IMR-90 (cell line): ENCODE results near the gene CAMKMT. TPM values are rescaled to one million over a fixed set of nuclear protein-coding genes. Genes with fewer than 3 reads are reported as not detected.

Source experiments
- ATAC-seq: fragments of 200-7000 bp; cut with Tn5 transposase; 2 replicates; pipeline ENCODE4 v1.9.1; 2020; ENCODE audit warnings: low read depth, mild to moderate bottlenecking, moderate library complexity
- BruUV-seq: library from RNA; stranded (reverse); fragments of 400-500 nt; replicated peaks from 2 replicates; lab custom pipeline; 2021; lab: Mats Ljungman, UMichigan
- CTCF ChIA-PET: fragments of 300-600 bp; formaldehyde crosslinking; extraction: SDS; loops from one replicate; lab custom pipeline; 2021; ENCODE audit warnings: antibody characterized with exemption; lab: Yijun Ruan, JAX
- POLR2A ChIA-PET: fragments of 300-600 bp; sonication (Branson Sonifier 250); formaldehyde crosslinking; loops from one replicate; lab custom pipeline; 2022; ENCODE audit warnings: antibody characterized with exemption; ENCODE audit not compliant: unreplicated experiment; lab: Charles Lee
- DNase-seq: peaks from one replicate; pipeline ENCODE4 v3.0.0; 2013
- H2AFZ ChIP-seq: replicated peaks from 2 replicates; pipeline ENCODE3; 2013; ENCODE audit warnings: low read length, mild to moderate bottlenecking; ENCODE audit not compliant: poor library complexity
- H2AK5ac ChIP-seq: 2 replicates; pipeline ENCODE4 v1.6.1; 2013; ENCODE audit warnings: low read depth, low read length, inconsistent platforms
- H2AK9ac ChIP-seq: replicated peaks from 2 replicates; pipeline ENCODE3; 2013; ENCODE audit warnings: mild to moderate bottlenecking, low read depth, low read length, moderate library complexity; ENCODE audit not compliant: poor library complexity
- H2BK120ac ChIP-seq: 2 replicates; pipeline ENCODE4 v1.6.1; 2013; ENCODE audit warnings: low read depth, low read length, inconsistent platforms
- H2BK15ac ChIP-seq: 3 replicates; pipeline ENCODE4 v1.6.1; 2013; ENCODE audit warnings: low read depth, low read length, inconsistent platforms
- H2BK20ac ChIP-seq: 2 replicates; pipeline ENCODE4 v1.6.1; 2013; ENCODE audit warnings: low read depth, mild to moderate bottlenecking, inconsistent platforms, low read length, moderate library complexity
- H2BK5ac ChIP-seq: 2 replicates; pipeline ENCODE4 v1.6.1; 2013; ENCODE audit warnings: mild to moderate bottlenecking, low read depth, low read length, inconsistent platforms; ENCODE audit not compliant: poor library complexity, severe bottlenecking
- H3K14ac ChIP-seq: replicated peaks from 2 replicates; pipeline ENCODE4 v1.6.1; 2013; ENCODE audit warnings: low read depth, low read length, inconsistent platforms
- H3K18ac ChIP-seq: 2 replicates; pipeline ENCODE4 v1.6.1; 2013; ENCODE audit warnings: low read depth, low read length, control low read depth
- H3K23ac ChIP-seq: 2 replicates; pipeline ENCODE4 v1.6.1; 2013; ENCODE audit warnings: low read depth, low read length, inconsistent platforms
- H3K27ac ChIP-seq: 2 replicates; pipeline ENCODE4 v1.5.1; 2013; ENCODE audit warnings: mild to moderate bottlenecking, control low read depth, low read length; ENCODE audit not compliant: insufficient read depth
- H3K27me3 ChIP-seq: 2 replicates; pipeline ENCODE4 v1.6.1; 2013; ENCODE audit warnings: low read length; ENCODE audit not compliant: control insufficient read depth, insufficient read depth
- H3K36me3 ChIP-seq: 2 replicates; pipeline ENCODE4 v1.6.1; 2013; ENCODE audit warnings: low read length, mixed read lengths; ENCODE audit not compliant: control insufficient read depth, insufficient read depth
- H3K4ac ChIP-seq: 2 replicates; pipeline ENCODE4 v1.6.1; 2013; ENCODE audit warnings: low read depth, low read length, inconsistent platforms
- H3K4me1 ChIP-seq: 2 replicates; pipeline ENCODE4 v1.6.1; 2013; ENCODE audit warnings: low read length, mixed read lengths; ENCODE audit not compliant: control insufficient read depth, insufficient read depth
- H3K4me2 ChIP-seq: 2 replicates; pipeline ENCODE4 v1.6.1; 2013; ENCODE audit warnings: low read depth, mild to moderate bottlenecking, control low read depth, low read length, moderate library complexity
- H3K4me3 ChIP-seq: 2 replicates; pipeline ENCODE4 v1.5.1; 2013; ENCODE audit warnings: low read depth, mild to moderate bottlenecking, control low read depth, low read length, moderate library complexity; ENCODE audit not compliant: insufficient read depth
- H3K56ac ChIP-seq: 2 replicates; pipeline ENCODE4 v1.6.1; 2013; ENCODE audit warnings: low read length, inconsistent platforms; ENCODE audit not compliant: insufficient read depth; ENCODE audit errors: extremely low read depth
- H3K79me1 ChIP-seq, 2 experiments: 2 replicates each; pipeline ENCODE4 v1.6.1; 2013; ENCODE audit warnings: low read length in 2 of 2, inconsistent platforms in 1 of 2, low read depth in 1 of 2
- H3K9ac ChIP-seq: 2 replicates; pipeline ENCODE4 v1.6.1; 2013; ENCODE audit warnings: low read depth, low read length, control low read depth
- H3K9me1 ChIP-seq: 2 replicates; pipeline ENCODE4 v1.6.1; 2013; ENCODE audit warnings: low read length, inconsistent platforms; ENCODE audit not compliant: insufficient read depth
- H3K9me3 ChIP-seq: 2 replicates; pipeline ENCODE4 v1.6.1; 2013; ENCODE audit warnings: low read length; ENCODE audit not compliant: control insufficient read depth, insufficient read depth
- H4K20me1 ChIP-seq: 2 replicates; pipeline ENCODE4 v1.6.1; 2013; ENCODE audit warnings: low read length, inconsistent platforms; ENCODE audit not compliant: insufficient read depth
- H4K5ac ChIP-seq: 2 replicates; pipeline ENCODE4 v1.6.1; 2013; ENCODE audit warnings: mild to moderate bottlenecking, low read depth, low read length, control low read depth
- H4K8ac ChIP-seq, 2 experiments: 2 replicates each; pipeline ENCODE4 v1.6.1; 2013; ENCODE audit warnings: low read depth in 2 of 2, low read length in 2 of 2, control low read depth in 1 of 2, inconsistent platforms in 1 of 2
- H4K91ac ChIP-seq: 2 replicates; pipeline ENCODE4 v1.6.1; 2013; ENCODE audit warnings: low read depth, low read length, inconsistent platforms; ENCODE audit not compliant: insufficient read depth
- BHLHE40 ChIP-seq: fragments of 150-350 bp; IDR thresholded peaks from 2 replicates; pipeline ENCODE4 v1.6.1; 2016; ENCODE audit warnings: mild to moderate bottlenecking, low read depth, low read length
- CEBPB ChIP-seq: IDR thresholded peaks from 2 replicates; pipeline ENCODE4 v1.6.1; 2012; ENCODE audit warnings: low read depth, low read length, improper control_type of control experiment
- CHD1 ChIP-seq: IDR thresholded peaks from 2 replicates; pipeline ENCODE4 v1.6.1; 2012; ENCODE audit warnings: low read depth, low read length, improper control_type of control experiment
- FOS ChIP-seq: fragments of 150-350 bp; IDR thresholded peaks from 2 replicates; pipeline ENCODE4 v1.6.1; 2016; ENCODE audit warnings: low read depth, low read length
- MAFK ChIP-seq: IDR thresholded peaks from 2 replicates; pipeline ENCODE4 v1.6.1; 2012; ENCODE audit warnings: low read depth, low read length, improper control_type of control experiment
- MAZ ChIP-seq: IDR thresholded peaks from 2 replicates; pipeline ENCODE4 v1.6.1; 2012; ENCODE audit warnings: low read depth, mild to moderate bottlenecking, low read length, improper control_type of control experiment, moderate library complexity, borderline replicate concordance
- MXI1 ChIP-seq: IDR thresholded peaks from 2 replicates; pipeline ENCODE4 v1.6.1; 2012; ENCODE audit warnings: low read depth, mild to moderate bottlenecking, low read length, moderate library complexity, borderline replicate concordance
- NFE2L2 ChIP-seq: fragments of 150-350 bp; IDR thresholded peaks from 2 replicates; pipeline ENCODE4 v1.6.1; 2016; ENCODE audit warnings: low read depth, mild to moderate bottlenecking, low read length
- POLR2A ChIP-seq: IDR thresholded peaks from 2 replicates; pipeline ENCODE4 v1.6.1; 2012; ENCODE audit warnings: mild to moderate bottlenecking, low read depth, low read length
- RAD21 ChIP-seq: IDR thresholded peaks from 2 replicates; pipeline ENCODE4 v1.6.1; 2012; ENCODE audit warnings: low read length, improper control_type of control experiment
- RCOR1 ChIP-seq: IDR thresholded peaks from 2 replicates; pipeline ENCODE4 v1.6.1; 2012; ENCODE audit warnings: mild to moderate bottlenecking, low read length, improper control_type of control experiment; ENCODE audit not compliant: insufficient replicate concordance
- RFX5 ChIP-seq: IDR thresholded peaks from 2 replicates; pipeline ENCODE4 v1.8.0; 2012; ENCODE audit warnings: low read depth, mild to moderate bottlenecking, low read length, moderate library complexity
- SMC3 ChIP-seq: fragments of 150-350 bp; IDR thresholded peaks from 2 replicates; pipeline ENCODE4 v1.6.1; 2016; ENCODE audit warnings: low read depth, mild to moderate bottlenecking, antibody characterized with exemption, low read length, moderate library complexity
- WGBS, 2 experiments: methylation state at CpG; one replicate each; pipeline versions ENCODE4 v1.1.5 to v1.1.7; 2013; ENCODE audit warnings: missing lambda C conversion rate in 2 of 2; ENCODE audit not compliant: insufficient read length in 1 of 2; ENCODE audit errors: extremely low coverage in 2 of 2; 5-methylcytosine and 5-hydroxymethylcytosine counted together
- dilution Hi-C: fragments of 300-500 bp; cut with HindIII; formaldehyde crosslinking; loops from one replicate; pipeline ENCODE4 v1.14.3; 2018; ENCODE audit warnings: low sequenced_read_pairs; ENCODE audit not compliant: unreplicated experiment
- in situ Hi-C: fragments of 300-500 bp; cut with MboI; formaldehyde crosslinking; loops from 3 replicates; pipeline ENCODE4 v1.14.3; 2019; ENCODE audit warnings: low sequenced_read_pairs, inconsistent platforms, mixed read lengths
- intact Hi-C: fragments of 100-400 bp; cut with micrococcal nuclease; formaldehyde crosslinking; loops from 2 replicates; pipeline ENCODE4 v1.10.0; 2022
- polyA plus RNA-seq, 3 experiments: library from polyadenylated mRNA; depleted of rRNA; stranded (reverse); fragments of >200 nt; gene quantifications; 2 replicates each; pipeline ENCODE4 v1.2.3, GENCODE V29; 2012; ENCODE audit warnings: low replicate concordance in 1 of 3
- total RNA-seq: library from RNA; depleted of rRNA; stranded (reverse); fragments of >200 nt; gene quantifications from 2 replicates; pipeline ENCODE4 v1.2.3, GENCODE V29; 2012
- TF ChIP-seq, protein P1 (sequence below): fragments of 150-350 bp; IDR thresholded peaks from 2 replicates; pipeline ENCODE4 v1.6.1; 2016; ENCODE audit warnings: low read depth, mild to moderate bottlenecking, low read length, moderate library complexity, borderline replicate concordance
- TF ChIP-seq, protein P2 (sequence below): fragments of 150-350 bp; IDR thresholded peaks from 2 replicates; pipeline ENCODE4 v1.6.1; 2017; ENCODE audit warnings: mild to moderate bottlenecking, antibody characterized with exemption, low read length, low read depth
- TF ChIP-seq, protein P3 (sequence below): conservative IDR thresholded peaks from 2 replicates; pipeline ENCODE4 v1.5.1; 2012; ENCODE audit warnings: mild to moderate bottlenecking, low read depth, low read length, improper control_type of control experiment

CAMKMT gene
- total and polyA plus RNA-seq, 2 of the 4 experiments (the other 2 are of a cell fraction): 4.4 to 6.8 TPM

DNA sequence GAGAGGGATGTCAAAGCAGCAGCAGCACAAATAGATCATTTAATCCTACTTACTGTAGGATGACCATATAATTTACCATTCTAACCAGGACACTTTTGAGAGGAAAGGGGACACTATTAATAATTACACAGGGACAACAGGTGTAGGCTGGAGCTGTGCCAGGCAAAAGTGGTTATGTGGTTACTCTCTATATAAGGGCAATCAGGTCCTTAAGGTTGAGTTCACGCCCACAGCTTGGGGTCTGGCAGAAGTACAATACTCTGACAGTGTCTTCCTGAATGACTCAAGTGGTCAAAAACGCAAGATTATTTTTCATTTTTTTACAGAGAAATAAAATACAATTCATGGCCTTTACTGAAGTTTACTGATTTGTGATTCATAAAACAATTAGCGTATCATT is 3.2 kb upstream of the CAMKMT start:
- no peak overlapping the region for H2BK5ac ChIP-seq
- dilution Hi-C loops: no loop called here
- no peak overlapping the region for H2AFZ ChIP-seq
- no peaks in the 10 kb centered on the region for H3K27me3 ChIP-seq
- no peaks in the 10 kb centered on the region for H3K9me3 ChIP-seq
- WGBS, 2 experiments: no CpG with 5 or more reads among the region's 3 CpGs
- intact Hi-C loops: no loop called here
- no peak overlapping the region for H3K27ac ChIP-seq
- ChIA-PET CTCF (interaction anchor here (0.6 kb wide), 1 partner anchor 114 kb away, joined by 4 read pairs; no protein-coding TSS in a partner anchor), POLR2A (no interaction called here)
- no peak overlapping the region for H4K8ac ChIP-seq
- H2BK20ac ChIP-seq: no peak overlapping the region
- no peaks in the 10 kb centered on the region for H3K4me1 ChIP-seq
- H3K79me1 ChIP-seq: peaks cover 18 to 40% of the 10 kb centered on the region in 2 experiments
- H3K4me2 ChIP-seq: peak overlapping the region; percentile 10; the same call in 1 of the 2 replicates
- H3K14ac ChIP-seq: no peak overlapping the region
- in situ Hi-C loops: no loop called here
- peaks cover 3% of the 10 kb centered on the region; the same call in 1 of the 2 replicates for H4K20me1 ChIP-seq
- H3K9ac ChIP-seq: no peak overlapping the region
- H3K23ac ChIP-seq: no peak overlapping the region
- TF ChIP-seq FOS: no peak
- TF ChIP-seq BHLHE40: no peak
- no peak for TF ChIP-seq MXI1
- TF ChIP-seq RAD21: no peak
- TF ChIP-seq RCOR1: no peak
- TF ChIP-seq SMC3: no peak
- TF ChIP-seq, protein P1, sequence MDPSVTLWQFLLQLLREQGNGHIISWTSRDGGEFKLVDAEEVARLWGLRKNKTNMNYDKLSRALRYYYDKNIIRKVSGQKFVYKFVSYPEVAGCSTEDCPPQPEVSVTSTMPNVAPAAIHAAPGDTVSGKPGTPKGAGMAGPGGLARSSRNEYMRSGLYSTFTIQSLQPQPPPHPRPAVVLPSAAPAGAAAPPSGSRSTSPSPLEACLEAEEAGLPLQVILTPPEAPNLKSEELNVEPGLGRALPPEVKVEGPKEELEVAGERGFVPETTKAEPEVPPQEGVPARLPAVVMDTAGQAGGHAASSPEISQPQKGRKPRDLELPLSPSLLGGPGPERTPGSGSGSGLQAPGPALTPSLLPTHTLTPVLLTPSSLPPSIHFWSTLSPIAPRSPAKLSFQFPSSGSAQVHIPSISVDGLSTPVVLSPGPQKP: no peak
- TF ChIP-seq POLR2A: no peak
- TF ChIP-seq MAZ: no peak
- TF ChIP-seq CHD1: no peak
- TF ChIP-seq MAFK: no peak
- TF ChIP-seq, protein P2, sequence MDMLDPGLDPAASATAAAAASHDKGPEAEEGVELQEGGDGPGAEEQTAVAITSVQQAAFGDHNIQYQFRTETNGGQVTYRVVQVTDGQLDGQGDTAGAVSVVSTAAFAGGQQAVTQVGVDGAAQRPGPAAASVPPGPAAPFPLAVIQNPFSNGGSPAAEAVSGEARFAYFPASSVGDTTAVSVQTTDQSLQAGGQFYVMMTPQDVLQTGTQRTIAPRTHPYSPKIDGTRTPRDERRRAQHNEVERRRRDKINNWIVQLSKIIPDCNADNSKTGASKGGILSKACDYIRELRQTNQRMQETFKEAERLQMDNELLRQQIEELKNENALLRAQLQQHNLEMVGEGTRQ: no peak
- TF ChIP-seq, protein P3, sequence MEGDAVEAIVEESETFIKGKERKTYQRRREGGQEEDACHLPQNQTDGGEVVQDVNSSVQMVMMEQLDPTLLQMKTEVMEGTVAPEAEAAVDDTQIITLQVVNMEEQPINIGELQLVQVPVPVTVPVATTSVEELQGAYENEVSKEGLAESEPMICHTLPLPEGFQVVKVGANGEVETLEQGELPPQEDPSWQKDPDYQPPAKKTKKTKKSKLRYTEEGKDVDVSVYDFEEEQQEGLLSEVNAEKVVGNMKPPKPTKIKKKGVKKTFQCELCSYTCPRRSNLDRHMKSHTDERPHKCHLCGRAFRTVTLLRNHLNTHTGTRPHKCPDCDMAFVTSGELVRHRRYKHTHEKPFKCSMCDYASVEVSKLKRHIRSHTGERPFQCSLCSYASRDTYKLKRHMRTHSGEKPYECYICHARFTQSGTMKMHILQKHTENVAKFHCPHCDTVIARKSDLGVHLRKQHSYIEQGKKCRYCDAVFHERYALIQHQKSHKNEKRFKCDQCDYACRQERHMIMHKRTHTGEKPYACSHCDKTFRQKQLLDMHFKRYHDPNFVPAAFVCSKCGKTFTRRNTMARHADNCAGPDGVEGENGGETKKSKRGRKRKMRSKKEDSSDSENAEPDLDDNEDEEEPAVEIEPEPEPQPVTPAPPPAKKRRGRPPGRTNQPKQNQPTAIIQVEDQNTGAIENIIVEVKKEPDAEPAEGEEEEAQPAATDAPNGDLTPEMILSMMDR: no peak
- no peak for TF ChIP-seq RFX5
- no peak for TF ChIP-seq NFE2L2
- TF ChIP-seq CEBPB: no peak
- H3K4ac ChIP-seq: no peak overlapping the region
- BruUV-seq: no TSS peak
- H3K9me1 ChIP-seq: peaks cover 3% of the 10 kb centered on the region; the same call in 1 of the 2 replicates
- ATAC-seq (no peak), DNase-seq (peak; percentile 70)
- H2BK120ac ChIP-seq: no peak overlapping the region
- H4K91ac ChIP-seq: no peak overlapping the region
- no peak overlapping the region for H2AK5ac ChIP-seq
- no peak overlapping the region for H3K56ac ChIP-seq
- no peak overlapping the region for H4K5ac ChIP-seq
- no peaks in the 10 kb centered on the region; the same call in 1 of the 2 replicates for H3K36me3 ChIP-seq
- no peak overlapping the region for H3K4me3 ChIP-seq
- no peak overlapping the region for H2AK9ac ChIP-seq
- H3K18ac ChIP-seq: no peak overlapping the region
- no peak overlapping the region for H2BK15ac ChIP-seq
